Measurements from ENCODE around the gene PSG1. TPM values are rescaled to one million over a fixed set of nuclear protein-coding genes. Genes with fewer than 3 reads are reported as not detected.
A peak's percentile ranks its signal among the peaks of the same experiment; 100 is the strongest.
"Not testable (repeated sequence)": the region's sequence is repeated elsewhere in the genome, so short reads cannot be mapped to it uniquely, and the experiment has no call there.

PSG1 gene
- total and polyA plus RNA-seq, 2 of the 13 experiments (the other 11 are each of a cell fraction or from before 2014, with no cell fraction given) = not detected

- H3K9ac ChIP-seq (ENCODE audit: insufficient read depth, low read depth, low read length); H4K20me1 ChIP-seq (ENCODE audit: insufficient read depth, low read length); in situ Hi-C loops (cut with HindIII; ENCODE audit: extremely low pct_ligation_motif_present, low pct_unique_long_range_greater_than_20kb); POLR2A ChIA-PET; H3K27ac ChIP-seq (ENCODE audit: extremely low read length, insufficient read depth, low read length); ATAC-seq; intact Hi-C loops (cut with micrococcal nuclease; ENCODE audit: unreplicated experiment); H3K36me3 ChIP-seq (replicated peaks in 1 of 2; ENCODE audit: control insufficient read depth in 1 of 2, insufficient read depth in 2 of 2, low read length in 2 of 2); H3K79me2 ChIP-seq (ENCODE audit: insufficient read depth, low read length); DNase-seq (ENCODE audit: low spot score); H3K27me3 ChIP-seq (ENCODE audit: control insufficient read depth in 1 of 2, insufficient read depth in 2 of 2, low read length in 2 of 2); H3K9me3 ChIP-seq (ENCODE audit: low read length); FAIRE-seq; CTCF ChIA-PET (ENCODE audit: low intra/inter-chr PET ratio, low total read pairs); BruUV-seq (replicated peaks); H2AFZ ChIP-seq (ENCODE audit: low read length); H3K4me1 ChIP-seq (ENCODE audit: insufficient read depth, low read length); H3K4me3 ChIP-seq (replicated peaks in 1 of 3; ENCODE audit: insufficient read depth in 1 of 3, low read depth in 2 of 3, low read length in 3 of 3); H3K4me2 ChIP-seq (ENCODE audit: low read depth, low read length): not testable (repeated sequence)
- 7% methylated on average over 2 of the region's 3 CpGs for WGBS (ENCODE audit: low lambda C conversion rate)
These were observed 47.4 kb downstream of the PSG1 start for GRCh38 chr19:42832023-42832680.

- DNase-seq (ENCODE audit: low spot score) (peak; percentile 15), ATAC-seq (no peak)
- intact Hi-C loops (cut with micrococcal nuclease; ENCODE audit: unreplicated experiment) = no loop called here
These were observed 48.1 kb downstream of the PSG1 start for GRCh38 chr19:42831221-42832019.

GRCh38 chr19:42821306-42821977 is 58.1 kb downstream of the PSG1 start:
- intact Hi-C loops (cut with micrococcal nuclease; ENCODE audit: unreplicated experiment); H2AFZ ChIP-seq (ENCODE audit: low read length); in situ Hi-C loops (cut with HindIII; ENCODE audit: extremely low pct_ligation_motif_present, low pct_unique_long_range_greater_than_20kb); DNase-seq (ENCODE audit: low spot score); H3K27me3 ChIP-seq (ENCODE audit: control insufficient read depth in 1 of 2, insufficient read depth in 2 of 2, low read length in 2 of 2); H3K9me3 ChIP-seq (ENCODE audit: low read length); H3K36me3 ChIP-seq (replicated peaks in 1 of 2; ENCODE audit: control insufficient read depth in 1 of 2, insufficient read depth in 2 of 2, low read length in 2 of 2); H3K4me3 ChIP-seq (replicated peaks in 1 of 3; ENCODE audit: insufficient read depth in 1 of 3, low read depth in 2 of 3, low read length in 3 of 3); BruUV-seq (replicated peaks); CTCF ChIA-PET (ENCODE audit: low intra/inter-chr PET ratio, low total read pairs); POLR2A ChIA-PET; H3K27ac ChIP-seq (ENCODE audit: extremely low read length, insufficient read depth, low read length); H3K9ac ChIP-seq (ENCODE audit: insufficient read depth, low read depth, low read length); H3K4me2 ChIP-seq (ENCODE audit: low read depth, low read length); H3K79me2 ChIP-seq (ENCODE audit: insufficient read depth, low read length); FAIRE-seq; ATAC-seq; H4K20me1 ChIP-seq (ENCODE audit: insufficient read depth, low read length); H3K4me1 ChIP-seq (ENCODE audit: insufficient read depth, low read length): not testable (repeated sequence)
- 13% methylated on average over 9 of the region's 9 CpGs for WGBS (ENCODE audit: low lambda C conversion rate)

More at GRCh38 chr19:42831221-42832019, 48.1 kb downstream of the PSG1 start:
- ChIA-PET CTCF (ENCODE audit: low intra/inter-chr PET ratio, low total read pairs) (no interaction called here), POLR2A (no interaction called here)
- Histone ChIP-seq H3K27ac (ENCODE audit: extremely low read length, insufficient read depth, low read length) (no peak overlapping the region), H2AFZ (ENCODE audit: low read length) (no peak overlapping the region), H3K9ac (ENCODE audit: insufficient read depth, low read depth, low read length) (no peak overlapping the region), H4K20me1 (ENCODE audit: insufficient read depth, low read length) (no peaks in the 10 kb centered on the region), H3K79me2 (ENCODE audit: insufficient read depth, low read length) (no peaks in the 10 kb centered on the region), H3K9me3 (ENCODE audit: low read length) (no peaks in the 10 kb centered on the region), H3K4me3 (replicated peaks in 1 of 3; ENCODE audit: insufficient read depth in 1 of 3, low read depth in 2 of 3, low read length in 3 of 3) (no peak overlapping the region), H3K4me1 (ENCODE audit: insufficient read depth, low read length) (no peaks in the 10 kb centered on the region), H3K27me3 (ENCODE audit: control insufficient read depth in 1 of 2, insufficient read depth in 2 of 2, low read length in 2 of 2) (no peaks in the 10 kb centered on the region), H3K4me2 (ENCODE audit: low read depth, low read length) (no peak overlapping the region), H3K36me3 (replicated peaks in 1 of 2; ENCODE audit: control insufficient read depth in 1 of 2, insufficient read depth in 2 of 2, low read length in 2 of 2) (no peaks in the 10 kb centered on the region)
- no peak for FAIRE-seq
- no TSS peak for BruUV-seq (replicated peaks)
- WGBS (ENCODE audit: low lambda C conversion rate) = 3% methylated on average over 1 of the region's 1 CpG
- in situ Hi-C loops (cut with HindIII; ENCODE audit: extremely low pct_ligation_motif_present, low pct_unique_long_range_greater_than_20kb) = no loop called here
- no peak for TF ChIP-seq TCF12 (IDR thresholded peaks at IDR 0.05)
- no peak for TF ChIP-seq TCF12 (CRISPR knock-in tag; IDR thresholded peaks at IDR 0.05)
- no peak for TF ChIP-seq ZBTB21 (CRISPR knock-in tag; IDR thresholded peaks at IDR 0.05)
- TF ChIP-seq FOSL2 (CRISPR knock-in tag; IDR thresholded peaks at IDR 0.05) = peak; percentile 72
- no peak for TF ChIP-seq DNMT1 (CRISPR knock-in tag; IDR thresholded peaks at IDR 0.05)
- no peak for TF ChIP-seq ZNF780A (CRISPR knock-in tag; IDR thresholded peaks at IDR 0.05)
